Measurements from ENCODE around the gene SIAH3.

DNA sequence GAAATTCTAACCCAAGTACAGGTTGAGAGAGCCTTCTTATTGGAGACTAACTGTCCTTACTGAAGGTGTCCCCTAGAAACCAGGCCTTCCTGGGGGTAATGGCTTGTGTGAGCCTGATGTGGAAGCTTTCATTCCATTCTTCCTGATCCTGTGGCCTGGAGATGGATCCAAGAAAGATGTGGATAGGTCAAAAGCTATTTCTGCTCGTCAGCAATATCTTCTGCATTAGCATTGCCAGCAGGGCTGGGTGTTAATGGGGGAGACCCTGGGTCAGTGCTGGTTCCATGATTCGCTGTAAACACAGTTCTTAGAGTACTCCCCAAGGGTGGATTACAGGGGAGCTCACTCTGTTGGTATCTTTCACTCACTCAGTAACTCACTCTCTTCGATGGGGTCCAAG, 106.6 kb downstream of the SIAH3 start:
- TF ChIP-seq, protein P1, sequence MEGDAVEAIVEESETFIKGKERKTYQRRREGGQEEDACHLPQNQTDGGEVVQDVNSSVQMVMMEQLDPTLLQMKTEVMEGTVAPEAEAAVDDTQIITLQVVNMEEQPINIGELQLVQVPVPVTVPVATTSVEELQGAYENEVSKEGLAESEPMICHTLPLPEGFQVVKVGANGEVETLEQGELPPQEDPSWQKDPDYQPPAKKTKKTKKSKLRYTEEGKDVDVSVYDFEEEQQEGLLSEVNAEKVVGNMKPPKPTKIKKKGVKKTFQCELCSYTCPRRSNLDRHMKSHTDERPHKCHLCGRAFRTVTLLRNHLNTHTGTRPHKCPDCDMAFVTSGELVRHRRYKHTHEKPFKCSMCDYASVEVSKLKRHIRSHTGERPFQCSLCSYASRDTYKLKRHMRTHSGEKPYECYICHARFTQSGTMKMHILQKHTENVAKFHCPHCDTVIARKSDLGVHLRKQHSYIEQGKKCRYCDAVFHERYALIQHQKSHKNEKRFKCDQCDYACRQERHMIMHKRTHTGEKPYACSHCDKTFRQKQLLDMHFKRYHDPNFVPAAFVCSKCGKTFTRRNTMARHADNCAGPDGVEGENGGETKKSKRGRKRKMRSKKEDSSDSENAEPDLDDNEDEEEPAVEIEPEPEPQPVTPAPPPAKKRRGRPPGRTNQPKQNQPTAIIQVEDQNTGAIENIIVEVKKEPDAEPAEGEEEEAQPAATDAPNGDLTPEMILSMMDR (IDR thresholded peaks at IDR 0.05): no peak
- TF ChIP-seq POLR2A (IDR thresholded peaks at IDR 0.05): no peak
- TF ChIP-seq EP300 (IDR thresholded peaks at IDR 0.05): no peak
- no peak for TF ChIP-seq POLR2AphosphoS5 (IDR thresholded peaks at IDR 0.05)
